GM23248 (cell line): ENCODE measurements around the gene PRAMEF2. TPM values are rescaled to one million over a fixed set of nuclear protein-coding genes. Genes with fewer than 3 reads are reported as not detected.
"Not testable (repeated sequence)": the region's sequence is repeated elsewhere in the genome, so short reads cannot be mapped to it uniquely, and the experiment has no call there.

Experiments used
- DNase-seq: peaks from one replicate; pipeline ENCODE4 v3.0.0-alpha.2; 2015
- H2AFZ ChIP-seq: fragments of 200-600 bp; sonication (generic); 2 replicates; pipeline ENCODE4 v1.6.1; 2016; ENCODE audit warnings: antibody characterized with exemption
- H3F3A ChIP-seq: fragments of 200-600 bp; sonication (generic); 2 replicates; pipeline ENCODE4 v1.6.1; 2016; ENCODE audit warnings: mild to moderate bottlenecking, antibody characterized with exemption, mixed run types; ENCODE audit not compliant: insufficient read depth
- H3K27ac ChIP-seq: fragments of 200-600 bp; sonication (generic); 2 replicates; pipeline ENCODE4 v1.5.1; 2016; ENCODE audit warnings: mild to moderate bottlenecking
- H3K27me3 ChIP-seq: fragments of 200-600 bp; sonication (generic); replicated peaks from 2 replicates; pipeline ENCODE4 v1.6.1; 2016; ENCODE audit warnings: mild to moderate bottlenecking; ENCODE audit not compliant: insufficient read depth
- H3K36me3 ChIP-seq: fragments of 200-600 bp; sonication (generic); 2 replicates; pipeline ENCODE4 v1.6.1; 2016; ENCODE audit warnings: low read depth, mild to moderate bottlenecking
- H3K4me1 ChIP-seq: fragments of 200-600 bp; sonication (generic); 2 replicates; pipeline ENCODE4 v1.6.1; 2016; ENCODE audit warnings: mild to moderate bottlenecking; ENCODE audit not compliant: insufficient read depth
- H3K4me2 ChIP-seq: fragments of 200-600 bp; sonication (generic); one replicate; pipeline ENCODE4 v1.6.1; 2016; ENCODE audit warnings: mild to moderate bottlenecking; ENCODE audit not compliant: unreplicated experiment
- H3K4me3 ChIP-seq: fragments of 200-600 bp; sonication (generic); 2 replicates; pipeline ENCODE4 v1.5.1; 2016; ENCODE audit warnings: mild to moderate bottlenecking
- H3K79me2 ChIP-seq: fragments of 200-600 bp; sonication (generic); 2 replicates; pipeline ENCODE4 v1.6.1; 2016; ENCODE audit warnings: mild to moderate bottlenecking; ENCODE audit not compliant: insufficient read depth
- H3K9ac ChIP-seq: fragments of 200-600 bp; sonication (generic); 2 replicates; pipeline ENCODE4 v1.6.1; 2016; ENCODE audit warnings: mild to moderate bottlenecking
- H3K9me2 ChIP-seq: fragments of 200-600 bp; sonication (generic); 2 replicates; pipeline ENCODE4 v1.6.1; 2016; ENCODE audit warnings: mixed run types, mild to moderate bottlenecking, moderate library complexity; ENCODE audit not compliant: insufficient read depth
- H3K9me3 ChIP-seq: fragments of 200-600 bp; sonication (generic); one replicate; pipeline ENCODE4 v1.6.1; 2017; ENCODE audit warnings: low read depth
- H4K20me1 ChIP-seq: fragments of 200-600 bp; sonication (generic); 2 replicates; pipeline ENCODE4 v1.6.0; 2016; ENCODE audit not compliant: insufficient read depth
- EZH2 ChIP-seq: fragments of 200-600 bp; sonication (generic); IDR thresholded peaks from 2 replicates; pipeline ENCODE4 v1.6.1; 2018; ENCODE audit warnings: antibody characterized with exemption, mild to moderate bottlenecking; ENCODE audit not compliant: insufficient read depth, poor library complexity, severe bottlenecking
- EZH2phosphoT487 ChIP-seq: fragments of 200-600 bp; sonication (generic); IDR thresholded peaks from 2 replicates; pipeline ENCODE4 v1.6.1; 2018; ENCODE audit warnings: antibody characterized with exemption, moderate library complexity, mild to moderate bottlenecking, low read depth; ENCODE audit not compliant: insufficient read depth
- WGBS, 2 experiments: methylation state at CpG; one replicate each; pipeline ENCODE4 v1.1.6; 2015 to 2017; ENCODE audit warnings: low lambda C conversion rate in 2 of 2, low coverage in 1 of 2; ENCODE audit errors: missing lambda C conversion rate in 2 of 2; 5-methylcytosine and 5-hydroxymethylcytosine counted together
- in situ Hi-C: fragments of 300-500 bp; cut with MboI; formaldehyde crosslinking; loops from 2 replicates; pipeline ENCODE4 v1.15.0; 2020
- polyA plus RNA-seq: library from polyadenylated mRNA; unstranded; fragments of >200 nt; fragmentation: Nextera tagmentation; extraction: Ambion mirVana; gene quantifications from 2 replicates; pipeline ENCODE4 v1.2.1, GENCODE V29; 2016
- total RNA-seq: library from RNA; depleted of rRNA; stranded (reverse); fragments of >200 nt; shearing (Covaris generic); gene quantifications from 2 replicates; pipeline ENCODE4 v1.2.3, GENCODE V29; 2014; rRNA removed

PRAMEF2 gene, protein sequence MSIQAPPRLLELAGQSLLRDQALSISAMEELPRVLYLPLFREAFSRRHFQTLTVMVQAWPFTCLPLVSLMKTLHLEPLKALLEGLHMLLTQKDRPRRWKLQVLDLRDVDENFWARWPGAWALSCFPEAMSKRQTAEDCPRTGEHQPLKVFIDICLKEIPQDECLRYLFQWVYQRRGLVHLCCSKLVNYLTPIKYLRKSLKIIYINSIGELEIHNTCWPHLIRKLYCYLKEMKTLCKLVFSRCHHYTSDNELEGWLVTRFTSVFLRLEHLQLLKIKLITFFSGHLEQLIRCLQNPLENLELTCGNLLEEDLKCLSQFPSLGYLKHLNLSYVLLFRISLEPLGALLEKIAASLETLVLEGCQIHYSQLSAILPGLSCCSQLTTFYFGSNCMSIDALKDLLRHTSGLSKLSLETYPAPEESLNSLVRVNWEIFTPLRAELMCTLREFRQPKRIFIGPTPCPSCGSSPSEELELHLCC
- total RNA-seq (not detected in 2 replicates), polyA plus RNA-seq (not detected in 2 replicates)

DNA sequence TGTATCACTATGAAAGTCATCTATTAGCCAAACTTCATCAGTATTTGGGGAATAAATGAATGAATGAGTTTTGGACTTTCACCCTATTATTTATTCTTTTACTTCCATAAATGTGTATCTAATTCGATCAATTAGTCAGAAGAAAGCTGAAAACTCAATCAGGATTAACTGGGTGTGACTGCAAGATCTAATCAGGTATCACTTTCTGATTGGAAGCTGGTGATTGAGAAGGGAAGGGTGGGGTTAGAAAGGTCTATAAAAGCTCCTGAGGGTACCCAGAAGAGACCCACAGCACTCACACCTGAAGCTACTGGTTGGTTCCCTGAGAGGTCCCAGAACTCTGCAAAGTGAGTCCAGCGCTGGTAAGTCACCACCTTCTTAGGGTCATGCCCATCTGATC is at the start of gene PRAMEF2:
PRAMEF2 (plus strand) TSS at position 301 of the 400 bp plus-strand sequence. CDS start 1,924 bp downstream, outside the sequence.
- in situ Hi-C loops, result not testable (repeated sequence)

DNA sequence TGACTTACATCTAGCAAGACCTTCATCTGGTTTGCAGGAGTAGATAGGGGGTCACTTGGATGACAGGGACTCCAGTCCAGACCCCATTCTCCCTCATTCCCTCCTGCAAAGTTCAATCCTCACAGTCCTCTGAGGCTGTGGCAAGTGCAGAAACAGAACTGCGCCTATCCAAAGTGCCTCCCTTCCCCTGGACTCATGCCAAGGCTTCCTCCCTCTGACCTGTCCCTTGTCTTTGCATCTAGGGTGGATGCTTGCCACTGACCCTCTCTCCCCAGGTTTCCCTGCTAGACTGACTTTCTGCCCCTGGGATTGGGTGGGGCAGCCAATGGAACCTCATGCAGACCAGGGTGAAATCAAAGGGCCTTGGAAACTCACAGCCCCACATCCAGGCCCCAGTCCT is 47.0 kb upstream of the PRAMEF2 start:
- DNase-seq, result no peak
- in situ Hi-C loops, result no loop called here
- 38 to 45% methylated on average over 1 of the region's 1 CpG for WGBS, 2 experiments

More for the DNA sequence above, at the start of gene PRAMEF2:
- not testable (repeated sequence) for H3K4me2 ChIP-seq, H3F3A ChIP-seq, H3K9ac ChIP-seq, H4K20me1 ChIP-seq, H3K4me1 ChIP-seq, H3K27me3 ChIP-seq, H2AFZ ChIP-seq, H3K9me3 ChIP-seq, H3K4me3 ChIP-seq, H3K27ac ChIP-seq, H3K79me2 ChIP-seq, DNase-seq, H3K9me2 ChIP-seq, H3K36me3 ChIP-seq
- WGBS, 2 experiments, result 10 to 13% methylated on average over 2 of the region's 2 CpGs

DNA sequence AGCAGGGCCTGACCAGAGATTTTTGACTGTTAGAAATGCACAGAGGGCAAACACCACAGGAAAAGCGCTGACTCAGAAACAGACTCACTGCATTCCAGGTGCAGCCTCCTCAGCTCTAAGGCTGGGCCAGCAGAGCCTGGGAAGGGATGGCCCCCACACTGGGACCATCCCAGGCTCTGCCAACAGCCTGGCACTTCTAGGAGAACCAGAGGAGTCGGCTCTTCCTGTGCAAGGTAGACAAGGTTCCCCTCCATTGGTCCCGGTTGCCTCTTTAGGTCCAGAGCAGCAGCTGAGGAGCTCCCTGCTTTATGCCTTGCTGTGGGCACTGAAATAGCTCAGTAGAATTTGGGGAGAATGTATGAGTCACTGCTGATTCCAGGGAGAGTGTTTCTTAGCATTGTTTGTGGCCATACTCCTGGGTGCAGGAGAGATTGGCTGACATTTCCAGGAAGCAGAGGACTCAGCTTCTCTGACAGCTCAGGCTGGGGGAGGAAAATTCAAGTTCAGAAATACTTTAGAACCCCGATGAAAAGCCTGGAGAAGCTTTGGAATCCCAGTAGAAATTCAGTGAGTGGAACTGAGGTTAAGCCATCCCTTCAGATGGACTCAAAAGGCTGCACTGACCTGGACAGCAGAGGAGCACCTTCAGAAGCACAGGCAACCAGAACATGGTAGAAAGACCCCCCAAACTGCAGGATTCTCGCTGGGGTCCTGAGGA is 46.0 kb upstream of the PRAMEF2 start:
- peak; percentile 67 for DNase-seq
- TF ChIP-seq EZH2phosphoT487, result no peak
- no peak for TF ChIP-seq EZH2
- no peaks in the 10 kb centered on the region for H3K27me3 ChIP-seq
- no peaks in the 10 kb centered on the region for H4K20me1 ChIP-seq
- H3K9me3 ChIP-seq, result no peaks in the 10 kb centered on the region
- H3F3A ChIP-seq, result peaks cover 4% of the 10 kb centered on the region; the same call in 1 of the 2 replicates
- H3K36me3 ChIP-seq, result no peaks in the 10 kb centered on the region
- WGBS, 2 experiments, result 21 to 28% methylated on average over 5 of the region's 5 CpGs
- H3K9ac ChIP-seq, result peak overlapping the region; percentile 43
- H3K4me2 ChIP-seq, result peak overlapping the region; percentile 59
- no peaks in the 10 kb centered on the region for H3K9me2 ChIP-seq
- no peaks in the 10 kb centered on the region for H3K79me2 ChIP-seq
- peak overlapping the region; percentile 45 for H2AFZ ChIP-seq
- H3K27ac ChIP-seq, result peak overlapping the region; percentile 61
- in situ Hi-C loops, result no loop called here
- H3K4me3 ChIP-seq, result peak overlapping the region; percentile 44
- peaks cover 13% of the 10 kb centered on the region for H3K4me1 ChIP-seq

More for the DNA sequence above, 47.0 kb upstream of the PRAMEF2 start:
- H3K36me3 ChIP-seq, result no peaks in the 10 kb centered on the region
- no peaks in the 10 kb centered on the region for H3K9me3 ChIP-seq
- peaks cover 4% of the 10 kb centered on the region; the same call in 1 of the 2 replicates for H3F3A ChIP-seq
- peak overlapping the region; percentile 14; the same call in 1 of the 2 replicates for H3K9ac ChIP-seq
- H3K79me2 ChIP-seq, result no peaks in the 10 kb centered on the region
- no peaks in the 10 kb centered on the region for H4K20me1 ChIP-seq
- no peak for TF ChIP-seq EZH2
- TF ChIP-seq EZH2phosphoT487, result no peak
- no peaks in the 10 kb centered on the region for H3K27me3 ChIP-seq
- H2AFZ ChIP-seq, result peak overlapping the region; percentile 45; the same call in 1 of the 2 replicates
- H3K4me2 ChIP-seq, result no peak overlapping the region
- peaks cover 13% of the 10 kb centered on the region for H3K4me1 ChIP-seq
- no peak overlapping the region for H3K4me3 ChIP-seq
- H3K27ac ChIP-seq, result peak overlapping the region; percentile 61; the same call in 1 of the 2 replicates
- no peaks in the 10 kb centered on the region for H3K9me2 ChIP-seq

DNA sequence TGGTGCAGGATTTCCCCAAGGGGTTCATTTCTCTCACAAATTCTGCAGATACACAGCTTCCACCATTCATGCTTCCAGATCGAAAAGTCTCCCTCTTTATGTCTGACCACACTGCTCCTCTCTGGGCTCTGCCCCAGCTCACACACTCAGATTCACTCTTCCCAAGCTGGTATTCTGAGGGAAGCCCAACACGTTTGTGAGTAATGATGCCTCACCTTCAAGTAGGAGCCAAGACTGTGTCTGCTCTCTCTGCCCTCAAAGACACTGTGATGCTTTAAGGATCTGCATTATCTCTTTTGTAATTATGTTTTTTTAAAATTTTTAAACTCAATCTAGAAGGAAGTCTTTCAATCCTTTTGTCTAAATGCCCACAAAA is 45.5 kb upstream of the PRAMEF2 start:
- in situ Hi-C loops, result no loop called here
- H3F3A ChIP-seq, result peaks cover 4% of the 10 kb centered on the region; the same call in 1 of the 2 replicates
- H3K9me2 ChIP-seq, result no peaks in the 10 kb centered on the region
- H3K79me2 ChIP-seq, result no peaks in the 10 kb centered on the region
- peak overlapping the region; percentile 59 for H3K4me2 ChIP-seq
- peaks cover 13% of the 10 kb centered on the region for H3K4me1 ChIP-seq
- 15 to 17% methylated on average over 2 of the region's 2 CpGs for WGBS, 2 experiments
- no peak overlapping the region for H2AFZ ChIP-seq
- peak; percentile 74 for DNase-seq
- H4K20me1 ChIP-seq, result no peaks in the 10 kb centered on the region
- H3K9ac ChIP-seq, result peak overlapping the region; percentile 43
- TF ChIP-seq EZH2 (no peak), EZH2phosphoT487 (no peak)
- no peaks in the 10 kb centered on the region for H3K9me3 ChIP-seq
- no peaks in the 10 kb centered on the region for H3K27me3 ChIP-seq
- no peaks in the 10 kb centered on the region for H3K36me3 ChIP-seq
- H3K4me3 ChIP-seq, result peak overlapping the region; percentile 44
- H3K27ac ChIP-seq, result peak overlapping the region; percentile 61

DNA sequence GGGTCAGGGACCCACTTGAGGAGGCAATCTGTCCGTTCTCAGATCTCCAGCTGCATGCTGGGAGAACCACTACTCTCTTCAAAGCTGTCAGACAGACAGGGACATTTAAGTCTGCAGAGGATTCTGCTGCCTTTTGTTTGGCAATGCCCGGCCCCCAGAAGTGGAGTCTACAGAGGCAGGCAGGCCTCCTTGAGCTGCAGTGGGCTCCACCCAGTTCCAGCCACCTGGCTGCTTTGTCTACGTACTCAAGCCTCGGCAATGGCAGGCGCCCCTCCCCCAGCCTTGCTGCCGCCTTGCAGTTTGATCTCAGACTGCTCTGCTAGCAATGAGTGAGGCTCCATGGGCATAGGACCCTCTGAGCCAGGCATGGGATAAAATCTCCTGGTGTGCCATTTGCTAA is 37.8 kb upstream of the PRAMEF2 start:
- H3K9me3 ChIP-seq, H3F3A ChIP-seq, H4K20me1 ChIP-seq, H3K79me2 ChIP-seq, H3K4me1 ChIP-seq, H3K4me3 ChIP-seq, H3K4me2 ChIP-seq, H3K27me3 ChIP-seq, H2AFZ ChIP-seq, H3K27ac ChIP-seq, H3K9ac ChIP-seq, in situ Hi-C loops, H3K36me3 ChIP-seq, H3K9me2 ChIP-seq, DNase-seq: not testable (repeated sequence)
- 19 to 29% methylated on average over 5 to 6 of the region's 6 CpGs for WGBS, 2 experiments

DNA sequence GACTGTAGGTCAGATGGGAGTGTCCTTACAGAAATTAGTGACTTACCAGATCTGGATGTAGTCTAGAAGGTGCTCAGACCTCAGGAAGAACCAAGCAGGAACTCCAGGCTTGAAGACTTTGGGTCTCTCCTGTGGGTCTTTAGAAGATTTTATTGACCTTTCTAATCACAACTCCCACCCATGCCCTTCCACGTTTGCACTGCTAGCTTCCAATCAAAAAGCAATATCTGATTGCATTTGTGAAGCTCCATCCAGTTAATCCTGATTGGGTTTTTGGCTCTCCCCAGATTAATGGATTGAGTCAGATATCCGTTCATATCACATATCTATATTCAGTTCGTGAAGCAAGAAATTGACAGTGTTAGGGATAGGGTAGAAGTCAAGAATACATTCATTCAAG is 25.6 kb upstream of the PRAMEF2 start, which contains the start of gene PRAMEF11:
PRAMEF11 (minus strand) TSS at position 101 of the 400 bp plus-strand sequence. CDS start 2,621 bp downstream, outside the sequence.
- H3K9me3 ChIP-seq, result not testable (repeated sequence)

More for the DNA sequence above, 25.6 kb upstream of the PRAMEF2 start, which contains the start of gene PRAMEF11:
- H4K20me1 ChIP-seq, in situ Hi-C loops, H3K4me2 ChIP-seq, H3K36me3 ChIP-seq, H3K79me2 ChIP-seq, H3K27ac ChIP-seq, H3K27me3 ChIP-seq, H3K4me1 ChIP-seq, H3F3A ChIP-seq, H3K4me3 ChIP-seq, H2AFZ ChIP-seq, DNase-seq, H3K9me2 ChIP-seq, H3K9ac ChIP-seq: not testable (repeated sequence)
- 14 to 25% methylated on average over 3 of the region's 3 CpGs for WGBS, 2 experiments
